ENCODE measurements around the gene MBD6.

GRCh38 chr12:57530396-57531142 lies 7.9 kb downstream of the MBD6 start:
- TF ChIP-seq EZH2phosphoT487 (IDR thresholded peaks at IDR 0.05; ENCODE audit: low read length) (no peak), CTCF (IDR thresholded peaks at IDR 0.05; ENCODE audit: low read length) (no peak), EZH2 (optimal IDR thresholded peaks at IDR 0.05; ENCODE audit: low read depth, low read length) (no peak)

Data from MM.1S (cell line).